T-helper 2 cell (primary cell): Measurements from ENCODE around the gene FAM217A.
A peak's percentile ranks its signal among the peaks of the same experiment; 100 is the strongest.

Experiments
- DNase-seq, 5 experiments: peaks; one replicate each; pipeline versions ENCODE4 v3.0.0 to v3.0.0-alpha.2; 2012 to 2022

The FAM217A gene

GRCh38 chr6:4084444-4085331, 5.8 kb upstream of the FAM217A start:
- DNase-seq: no peak

- no peak for DNase-seq
Observed at GRCh38 chr6:4074478-4075235, 4.3 kb downstream of the FAM217A start.

GRCh38 chr6:4071330-4071729, 7.6 kb downstream of the FAM217A start:
- DNase-seq: no peak

- DNase-seq: no peak
Observed at GRCh38 chr6:4069199-4069598, 9.7 kb downstream of the FAM217A start.

GRCh38 chr6:4067673-4068072, 11.3 kb downstream of the FAM217A start:
- no peak for DNase-seq

- no peak for DNase-seq
Observed at GRCh38 chr6:4066029-4066755, 12.7 kb downstream of the FAM217A start.

GRCh38 chr6:4059115-4059777, 19.7 kb downstream of the FAM217A start:
- peak in 3 of 5 experiments; percentile 21 to 90 (median 21) for DNase-seq

- DNase-seq: no peak
Observed at GRCh38 chr6:4057036-4057435, 21.9 kb downstream of the FAM217A start.

- DNase-seq: peak in 1 of 5 experiments; percentile 51
Observed at GRCh38 chr6:4055420-4056041, 23.4 kb downstream of the FAM217A start.

GRCh38 chr6:4049246-4049645, 29.7 kb downstream of the FAM217A start:
- no peak for DNase-seq

- no peak for DNase-seq
Observed at GRCh38 chr6:4041480-4041879, 37.5 kb downstream of the FAM217A start.

- DNase-seq: no peak
Observed at GRCh38 chr6:4039348-4039747, 39.6 kb downstream of the FAM217A start.

- no peak for DNase-seq
Observed at GRCh38 chr6:4036581-4036980, 42.4 kb downstream of the FAM217A start.

GRCh38 chr6:4032475-4032874, 46.5 kb downstream of the FAM217A start:
- DNase-seq: no peak

- no peak for DNase-seq
Observed at GRCh38 chr6:4031442-4031841, 47.5 kb downstream of the FAM217A start.

- peak in 1 of 5 experiments; percentile 75 for DNase-seq
Observed at GRCh38 chr6:4030669-4031068, 48.3 kb downstream of the FAM217A start.

- no peak for DNase-seq
Observed at GRCh38 chr6:4029687-4030086, 49.2 kb downstream of the FAM217A start.

- no peak for DNase-seq
Observed at GRCh38 chr6:4028051-4028450, 50.9 kb downstream of the FAM217A start.

GRCh38 chr6:4025681-4026080, 53.3 kb downstream of the FAM217A start:
- no peak for DNase-seq

GRCh38 chr6:4023240-4023639, 55.7 kb downstream of the FAM217A start:
- no peak for DNase-seq

- DNase-seq: peak in 2 of 5 experiments; percentile 30 to 62
Observed at GRCh38 chr6:4021854-4022695, 56.9 kb downstream of the FAM217A start.
